GM23338 (cell line): ENCODE data around the gene FAM78B.

Experiments
- CREB1 ChIP-seq: fragments of 250-450 bp; sonication (Bioruptor Pico); IDR thresholded peaks from 2 replicates; pipeline ENCODE4 v1.5.0; 2020; ENCODE audit warnings: low read depth, mild to moderate bottlenecking, moderate library complexity
- CTCF ChIP-seq, 2 experiments: fragments of 200-600 bp in 1 of 2; sonication (generic) in 1 of 2; conservative IDR thresholded peaks; 2 replicates each; pipeline versions ENCODE4 v1.5.1 to v1.6.1; 2016 to 2017; ENCODE audit warnings: antibody characterized with exemption in 2 of 2, low read depth in 2 of 2, mild to moderate bottlenecking in 2 of 2, moderate library complexity in 1 of 2
- EZH2 ChIP-seq: fragments of 200-600 bp; sonication (generic); IDR thresholded peaks from one replicate; pipeline ENCODE4 v1.8.0; 2017; ENCODE audit warnings: antibody characterized with exemption, mild to moderate bottlenecking, low read depth; ENCODE audit not compliant: unreplicated experiment
- EZH2phosphoT487 ChIP-seq: fragments of 200-600 bp; sonication (generic); IDR thresholded peaks from one replicate; pipeline ENCODE4 v1.8.1; 2018; ENCODE audit warnings: antibody characterized with exemption; ENCODE audit not compliant: unreplicated experiment
- NANOG ChIP-seq: IDR thresholded peaks from 2 replicates; pipeline ENCODE4 v1.6.1; 2016; ENCODE audit warnings: antibody characterized with exemption, borderline replicate concordance
- POLR2AphosphoS5 ChIP-seq: IDR thresholded peaks from 2 replicates; pipeline ENCODE4 v1.6.1; 2016; ENCODE audit warnings: antibody characterized with exemption, low read depth
- REST ChIP-seq: IDR thresholded peaks from one replicate; pipeline ENCODE4 v1.6.1; 2018; ENCODE audit warnings: antibody characterized with exemption; ENCODE audit not compliant: unreplicated experiment
- ZNF331 ChIP-seq: fragments of 250-450 bp; sonication (Bioruptor Pico); IDR thresholded peaks from 2 replicates; pipeline ENCODE4 v1.5.0; 2020; ENCODE audit warnings: low read depth, mild to moderate bottlenecking, moderate library complexity
- TF ChIP-seq, protein P1 (sequence below): IDR thresholded peaks from 2 replicates; pipeline ENCODE4 v1.6.1; 2016; ENCODE audit warnings: antibody characterized with exemption

DNA sequence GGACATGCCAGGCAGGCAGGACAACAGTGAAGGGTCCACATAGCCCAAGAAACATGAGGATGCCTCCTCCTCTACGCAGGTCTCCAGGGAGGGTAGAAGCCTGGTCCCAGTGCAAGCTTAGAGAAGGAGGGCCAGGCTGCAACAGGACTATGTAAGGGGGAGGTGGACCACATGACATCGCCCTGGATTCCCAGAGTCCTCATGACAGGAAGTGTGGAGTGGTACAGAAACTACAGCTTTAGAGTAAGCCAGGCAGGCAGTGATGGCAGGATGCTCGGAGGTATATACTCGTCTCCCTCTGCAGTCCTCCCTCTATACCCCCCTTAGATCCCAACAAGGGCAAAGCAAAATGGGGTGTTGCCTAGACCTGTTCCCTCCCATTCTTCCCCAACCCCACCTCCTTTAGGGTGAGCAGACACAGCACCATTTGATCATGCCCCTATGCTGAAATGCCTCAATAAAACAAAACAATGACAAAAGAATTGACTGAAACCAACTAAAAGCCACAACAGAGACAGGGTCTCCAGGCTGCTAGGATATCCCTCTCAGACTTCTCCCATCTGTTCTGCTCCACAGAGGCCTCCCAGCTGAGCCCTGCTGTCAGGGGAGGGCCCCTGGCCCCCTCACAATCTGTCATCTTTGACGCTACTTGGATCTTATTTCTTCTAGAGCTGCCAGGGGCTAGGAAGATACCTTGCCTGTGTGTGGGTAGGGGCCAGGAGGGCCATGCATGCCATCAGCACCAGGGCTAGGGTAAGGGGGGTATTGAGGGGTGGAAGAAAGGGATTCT lies 13.1 kb downstream of the FAM78B start:
- TF ChIP-seq CTCF (conservative IDR thresholded peaks at IDR 0.05; ENCODE audit: low read depth in 2 of 2): no peak
- no peak for TF ChIP-seq REST
- no peak for TF ChIP-seq POLR2AphosphoS5
- no peak for TF ChIP-seq EZH2
- no peak for TF ChIP-seq EZH2phosphoT487
- no peak for TF ChIP-seq CREB1
- TF ChIP-seq NANOG: no peak
- TF ChIP-seq, protein P1, sequence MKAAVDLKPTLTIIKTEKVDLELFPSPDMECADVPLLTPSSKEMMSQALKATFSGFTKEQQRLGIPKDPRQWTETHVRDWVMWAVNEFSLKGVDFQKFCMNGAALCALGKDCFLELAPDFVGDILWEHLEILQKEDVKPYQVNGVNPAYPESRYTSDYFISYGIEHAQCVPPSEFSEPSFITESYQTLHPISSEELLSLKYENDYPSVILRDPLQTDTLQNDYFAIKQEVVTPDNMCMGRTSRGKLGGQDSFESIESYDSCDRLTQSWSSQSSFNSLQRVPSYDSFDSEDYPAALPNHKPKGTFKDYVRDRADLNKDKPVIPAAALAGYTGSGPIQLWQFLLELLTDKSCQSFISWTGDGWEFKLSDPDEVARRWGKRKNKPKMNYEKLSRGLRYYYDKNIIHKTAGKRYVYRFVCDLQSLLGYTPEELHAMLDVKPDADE: no peak
- no peak for TF ChIP-seq ZNF331
